K562 (cell line): ENCODE results near the gene PDCD11. TPM values are rescaled to one million over a fixed set of nuclear protein-coding genes. Genes with fewer than 3 reads are reported as not detected.

ENCODE experiments used
- ATF1 ChIP-seq, 2 experiments: fragments of 450-650 bp in 1 of 2; IDR thresholded peaks; 2 replicates each; pipeline ENCODE4 v1.6.1; 2016; ENCODE audit warnings: missing compliant biosample characterization in 1 of 2, missing genetic modification characterization in 1 of 2
- BHLHE40 ChIP-seq: IDR thresholded peaks from 2 replicates; pipeline ENCODE4 v1.6.1; 2011; ENCODE audit warnings: low read length, improper control_type of control experiment
- C11orf30 ChIP-seq: fragments of 450-650 bp; IDR thresholded peaks from 2 replicates; pipeline ENCODE4 v1.6.1; 2016; ENCODE audit warnings: low read depth, mild to moderate bottlenecking
- EP400 ChIP-seq: fragments of 450-650 bp; IDR thresholded peaks from 2 replicates; pipeline ENCODE4 v1.6.1; 2017; ENCODE audit warnings: antibody characterized with exemption, mild to moderate bottlenecking, moderate library complexity
- HDAC1 ChIP-seq, 2 experiments: fragments of 450-650 bp; IDR thresholded peaks; 2 replicates each; pipeline ENCODE4 v1.6.1; 2016 to 2017; ENCODE audit warnings: inconsistent platforms in 1 of 2, mild to moderate bottlenecking in 1 of 2, moderate library complexity in 1 of 2
- ILF3 ChIP-seq: fragments of 450-650 bp; IDR thresholded peaks from 2 replicates; pipeline ENCODE4 v1.6.1; 2018; ENCODE audit warnings: antibody characterized with exemption, mild to moderate bottlenecking, moderate library complexity, borderline replicate concordance
- MTA1 ChIP-seq: fragments of 450-650 bp; IDR thresholded peaks from 2 replicates; pipeline ENCODE4 v1.6.1; 2017; ENCODE audit warnings: borderline replicate concordance
- MTA3 ChIP-seq: fragments of 450-650 bp; formaldehyde crosslinking; IDR thresholded peaks from 2 replicates; pipeline ENCODE4 v1.6.1; 2017; ENCODE audit warnings: mild to moderate bottlenecking, borderline replicate concordance
- NFE2 ChIP-seq: IDR thresholded peaks from 2 replicates; pipeline ENCODE4 v1.6.1; 2014; ENCODE audit warnings: antibody characterized with exemption, low read depth
- PATZ1 ChIP-seq: fragments of 250-450 bp; sonication (Bioruptor Pico); IDR thresholded peaks from 2 replicates; pipeline ENCODE4 v1.5.0; 2020; ENCODE audit warnings: mild to moderate bottlenecking, borderline replicate concordance
- PHB ChIP-seq: fragments of 250-450 bp; sonication (Bioruptor Pico); IDR thresholded peaks from 2 replicates; pipeline ENCODE4 v1.5.0; 2021
- POLR2A ChIP-seq: fragments of 450-650 bp; conservative IDR thresholded peaks from 2 replicates; pipeline ENCODE4 v1.6.1; 2016
- POLR2B ChIP-seq: fragments of 450-650 bp; IDR thresholded peaks from 2 replicates; pipeline ENCODE4 v1.6.1; 2018; ENCODE audit warnings: low read depth; ENCODE audit not compliant: partially characterized antibody
- RBM22 ChIP-seq: fragments of 200-400 bp; formaldehyde crosslinking; IDR thresholded peaks from 2 replicates; pipeline ENCODE4 v1.6.1; 2018; ENCODE audit warnings: low read length, low read depth; ENCODE audit not compliant: poor library complexity, severe bottlenecking
- TBP ChIP-seq: optimal IDR thresholded peaks from 2 replicates; pipeline ENCODE3; 2011; ENCODE audit warnings: low read depth, low read length, improper control_type of control experiment
- TCF7 ChIP-seq: sonication (generic); IDR thresholded peaks from 2 replicates; pipeline ENCODE4 v1.6.1; 2016; ENCODE audit warnings: antibody characterized with exemption, borderline replicate concordance
- USF1 ChIP-seq: sonication (generic); formaldehyde crosslinking; IDR thresholded peaks from 2 replicates; pipeline ENCODE4 v1.9.0; 2022; ENCODE audit warnings: mild to moderate bottlenecking, missing genetic modification reagents
- ZBED1 ChIP-seq: IDR thresholded peaks from 2 replicates; pipeline ENCODE4 v1.6.1; 2014
- ZC3H11A ChIP-seq: IDR thresholded peaks from 2 replicates; pipeline ENCODE4 v1.6.1; 2012; ENCODE audit warnings: low read depth, low read length, improper control_type of control experiment
- ZC3H4 ChIP-seq: sonication (generic); formaldehyde crosslinking; IDR thresholded peaks from 2 replicates; pipeline ENCODE4 v1.9.0; 2021; ENCODE audit warnings: missing genetic modification reagents, borderline replicate concordance
- ZNF124 ChIP-seq: sonication (generic); formaldehyde crosslinking; IDR thresholded peaks from 2 replicates; pipeline ENCODE4 v1.8.1; 2022; ENCODE audit warnings: missing genetic modification reagents
- ZNF24 ChIP-seq: fragments of 450-650 bp; IDR thresholded peaks from 2 replicates; pipeline ENCODE4 v1.6.1; 2016
- ZNF280A ChIP-seq: fragments of 450-650 bp; IDR thresholded peaks from 2 replicates; pipeline ENCODE4 v1.6.1; 2018; ENCODE audit warnings: mild to moderate bottlenecking, low read depth; ENCODE audit not compliant: partially characterized antibody
- polyA plus RNA-seq, 8 experiments: library from polyadenylated mRNA; depleted of rRNA in 4 of 8; stranded (reverse) in 5 of 8; unstranded in 3 of 8; fragments of >200 nt; fragmentation: Nextera tagmentation in 2 of 8; fragmentation: Illumina TruSeq in 1 of 8; extraction: Ambion mirVana in 2 of 8; extraction: Trizol in 1 of 8; gene quantifications; 2 replicates each; pipeline versions ENCODE4 v1.2.1 to v1.2.3, GENCODE V29; 2011 to 2014; ENCODE audit warnings: inconsistent platforms in 1 of 8, missing spikeins in 1 of 8
- total RNA-seq, 7 experiments: library from RNA; depleted of rRNA in 6 of 7; stranded (reverse); fragments of >200 nt in 6 of 7; fragmentation: Illumina TruSeq in 2 of 7; extraction: Trizol in 2 of 7; gene quantifications; 2 replicates each; pipeline versions ENCODE4 v1.2.1 to v1.2.3, GENCODE V29; 2011 to 2021; ENCODE audit warnings: low replicate concordance in 1 of 7

PDCD11 gene
- total and polyA plus RNA-seq, 9 of the 15 experiments (the other 6 are each of a cell fraction or from before 2014, with no cell fraction given), result 14.8 to 73.8 (median 50.0) TPM

- TF ChIP-seq PHB (CRISPR knock-in tag) (no peak), MTA1 (no peak), MTA3 (no peak), ZNF24 (no peak), USF1 (CRISPR knock-in tag) (no peak), RBM22 (no peak), EP400 (no peak; the same call in 1 of the 2 replicates), POLR2B (no peak), BHLHE40 (no peak), ZBED1 (peak; percentile 98), C11orf30 (peak; percentile 72), ZC3H4 (CRISPR knock-in tag) (no peak), ZC3H11A (no peak), HDAC1 (IDR thresholded peaks at IDR 0.05) (peak in 1 of 2 experiments; percentile 43; a peak in 2 of 4 replicates), ILF3 (no peak), ZNF124 (no peak), ZNF280A (no peak), PATZ1 (CRISPR knock-in tag) (no peak), POLR2A (no peak), NFE2 (peak; percentile 87), TCF7 (no peak), ATF1 (CRISPR knock-in tag; IDR thresholded peaks at IDR 0.05) (no peak), ATF1 (tag; IDR thresholded peaks at IDR 0.05) (0 out of 2 replicates have a peak, but pooled peaks have one; percentile 14), TBP (no peak)
- TF ChIP-seq, all 486 proteins: peak for 37
Observed at GRCh38 chr10:103394180-103394579, 2.2 kb upstream of the PDCD11 start (continued).
